K562 (cell line): ENCODE measurements around the gene PLPP1. TPM values are rescaled to one million over a fixed set of nuclear protein-coding genes. Genes with fewer than 3 reads are reported as not detected.

Source experiments
- ATAC-seq: fragments of 200-7000 bp; cut with Tn5 transposase; 3 replicates; pipeline ENCODE4 v1.9.1; 2020; ENCODE audit warnings: moderate library complexity
- BruUV-seq: library from RNA; stranded (reverse); fragments of 400-500 nt; replicated peaks from 2 replicates; lab custom pipeline; 2021; lab: Mats Ljungman, UMichigan
- CTCF ChIA-PET: fragments of 300-600 bp; formaldehyde crosslinking; extraction: SDS; loops from one replicate; lab custom pipeline; 2021; ENCODE audit warnings: low intra/inter-chr PET ratio; lab: Yijun Ruan, JAX
- POLR2A ChIA-PET: fragments of 300-600, 350-650 bp; sonication (Branson Sonifier 250); formaldehyde crosslinking; extraction: SDS; loops from one replicate; lab custom pipeline; 2021; ENCODE audit warnings: antibody characterized with exemption, inconsistent platforms; lab: Yijun Ruan, JAX
- DNase-seq, 4 experiments: peaks; one replicate each; pipeline versions ENCODE4 v3.0.0 to v3.0.0-alpha.2; 2011 to 2018; ENCODE audit warnings: low spot score in 3 of 4, mixed read lengths in 3 of 4; ENCODE audit errors: extremely low read depth in 1 of 4
- FAIRE-seq: peaks from 2 replicates; lab custom pipeline; 2011; peaks lifted over from hg19 to GRCh38; lab: Jason Lieb, UNC
- H2AFZ ChIP-seq: 2 replicates; pipeline ENCODE4 v1.6.0; 2011; ENCODE audit warnings: low read depth, low read length, control low read depth, inconsistent platforms
- H3K27ac ChIP-seq: fragments of 200-600 bp; 3 replicates; pipeline ENCODE4 v1.8.0; 2011; ENCODE audit warnings: low read depth, mild to moderate bottlenecking, control low read depth, inconsistent platforms, low read length, moderate library complexity, mixed read lengths; ENCODE audit errors: extremely low read depth
- H3K27me3 ChIP-seq, 2 experiments: fragments of 300-600 bp in 1 of 2; 2 replicates in 1 of 2; 3 replicates in 1 of 2; pipeline versions ENCODE4 v1.6.0 to v1.8.0; 2011; ENCODE audit warnings: inconsistent platforms in 2 of 2, low read length in 2 of 2, mild to moderate bottlenecking in 1 of 2, mixed read lengths in 1 of 2, moderate library complexity in 1 of 2; ENCODE audit not compliant: control insufficient read depth in 2 of 2, insufficient read depth in 2 of 2
- H3K36me3 ChIP-seq: fragments of 300-600 bp; 3 replicates; pipeline ENCODE4 v1.8.0; 2011; ENCODE audit warnings: mild to moderate bottlenecking, low read length, inconsistent platforms; ENCODE audit not compliant: control insufficient read depth, insufficient read depth
- H3K4me1 ChIP-seq, 2 experiments: fragments of 200-600 bp in 1 of 2; replicated peaks in 1 of 2; 2 replicates in 1 of 2; 3 replicates in 1 of 2; pipeline versions ENCODE4 v1.5.1 to v1.8.0; 2011; ENCODE audit warnings: inconsistent platforms in 2 of 2, low read length in 2 of 2, mild to moderate bottlenecking in 1 of 2, mixed read lengths in 1 of 2, moderate library complexity in 1 of 2; ENCODE audit not compliant: control insufficient read depth in 2 of 2, insufficient read depth in 2 of 2
- H3K4me2 ChIP-seq: 2 replicates; pipeline ENCODE4 v1.6.1; 2011; ENCODE audit warnings: low read length, control low read depth, inconsistent platforms, mixed read lengths; ENCODE audit not compliant: insufficient read depth
- H3K4me3 ChIP-seq: fragments of 200-600 bp; sonication (generic), shearing (Covaris generic); 2 replicates; pipeline ENCODE4 v1.5.1; 2016; ENCODE audit warnings: control low read depth, inconsistent platforms
- H3K79me2 ChIP-seq: fragments of 200-600 bp; 3 replicates; pipeline ENCODE4 v1.8.0; 2011; ENCODE audit warnings: low read length, inconsistent platforms; ENCODE audit not compliant: control insufficient read depth, insufficient read depth
- H3K9ac ChIP-seq, 2 experiments: 2 replicates each; pipeline versions ENCODE4 v1.6.0 to v1.6.1; 2011; ENCODE audit warnings: low read depth in 2 of 2, low read length in 2 of 2, control low read depth in 1 of 2, inconsistent platforms in 1 of 2, mild to moderate bottlenecking in 1 of 2, mixed read lengths in 1 of 2; ENCODE audit not compliant: insufficient read depth in 1 of 2
- H3K9me1 ChIP-seq: one replicate; pipeline ENCODE4 v1.6.0; 2011; ENCODE audit warnings: inconsistent platforms, mild to moderate bottlenecking, low read length, moderate library complexity; ENCODE audit not compliant: control insufficient read depth, insufficient read depth
- H3K9me3 ChIP-seq: replicated peaks from 2 replicates; pipeline ENCODE4 v1.5.1; 2011; ENCODE audit warnings: low read depth, low read length, inconsistent platforms; ENCODE audit not compliant: control insufficient read depth, insufficient read depth
- H4K20me1 ChIP-seq: replicated peaks from 2 replicates; pipeline ENCODE4 v1.6.1; 2011; ENCODE audit warnings: low read length, inconsistent platforms, mixed read lengths; ENCODE audit not compliant: control insufficient read depth, insufficient read depth
- CBX8 ChIP-seq: fragments of 200-600 bp; sonication (generic); IDR thresholded peaks from 2 replicates; pipeline ENCODE4 v1.6.1; 2012; ENCODE audit warnings: borderline replicate concordance, mixed run types, low read depth, mild to moderate bottlenecking, moderate library complexity, mixed read lengths, low read length, control low read depth, inconsistent platforms; ENCODE audit not compliant: poor library complexity, severe bottlenecking; ENCODE audit errors: extremely low read depth
- CHCHD3 ChIP-seq: fragments of 250-450 bp; sonication (Bioruptor Pico); IDR thresholded peaks from 2 replicates; pipeline ENCODE4 v2.1.2; 2022; ENCODE audit warnings: mild to moderate bottlenecking
- DMBX1 ChIP-seq: fragments of 250-450 bp; sonication (Bioruptor Pico); IDR thresholded peaks from 2 replicates; pipeline ENCODE4 v1.8.0; 2022; ENCODE audit warnings: inconsistent platforms, mild to moderate bottlenecking, moderate library complexity, borderline replicate concordance
- MYBL2 ChIP-seq, 2 experiments: fragments of 450-650 bp in 1 of 2; sonication (generic) in 1 of 2; formaldehyde crosslinking in 1 of 2; IDR thresholded peaks; 2 replicates each; pipeline versions ENCODE4 v1.6.1 to v1.8.1; 2017 to 2022; ENCODE audit warnings: borderline replicate concordance in 1 of 2, inconsistent platforms in 1 of 2, low read depth in 1 of 2, mild to moderate bottlenecking in 1 of 2, missing genetic modification reagents in 1 of 2, moderate library complexity in 1 of 2
- PTTG1 ChIP-seq: fragments of 450-650 bp; IDR thresholded peaks from 2 replicates; pipeline ENCODE4 v1.6.1; 2016; ENCODE audit warnings: low read depth, mild to moderate bottlenecking, missing genetic modification characterization, missing compliant biosample characterization
- TFAM ChIP-seq: fragments of 250-450 bp; sonication (Bioruptor Pico); conservative IDR thresholded peaks from 2 replicates; pipeline ENCODE4 v1.5.0; 2021; ENCODE audit warnings: mild to moderate bottlenecking, moderate library complexity
- ZNF695 ChIP-seq: fragments of 450-650 bp; formaldehyde crosslinking; IDR thresholded peaks from 2 replicates; pipeline ENCODE4 v1.4.0; 2020; ENCODE audit warnings: mild to moderate bottlenecking, moderate library complexity
- WGBS: fragments of 100-300 bp; shearing (Covaris generic); methylation state at CpG from one replicate; pipeline ENCODE4 v1.1.6; 2016; ENCODE audit warnings: low coverage, mixed read lengths; ENCODE audit not compliant: insufficient coverage; ENCODE audit errors: missing lambda C conversion rate; 5-methylcytosine and 5-hydroxymethylcytosine counted together
- in situ Hi-C: fragments of 300-500 bp; cut with MboI; formaldehyde crosslinking; loops from 4 replicates; pipeline ENCODE4 v1.15.0; 2018; ENCODE audit warnings: inconsistent platforms, mixed read lengths
- intact Hi-C: fragments of 100-400 bp; cut with micrococcal nuclease; formaldehyde crosslinking; loops from 2 replicates; pipeline ENCODE4 v1.14.2; 2022
- polyA plus RNA-seq, 8 experiments: library from polyadenylated mRNA; depleted of rRNA in 4 of 8; stranded (reverse) in 5 of 8; unstranded in 3 of 8; fragments of >200 nt; fragmentation: Nextera tagmentation in 2 of 8; fragmentation: Illumina TruSeq in 1 of 8; extraction: Ambion mirVana in 2 of 8; extraction: Trizol in 1 of 8; gene quantifications; 2 replicates each; pipeline versions ENCODE4 v1.2.1 to v1.2.3, GENCODE V29; 2011 to 2014; ENCODE audit warnings: inconsistent platforms in 1 of 8, missing spikeins in 1 of 8
- total RNA-seq, 7 experiments: library from RNA; depleted of rRNA in 6 of 7; stranded (reverse); fragments of >200 nt in 6 of 7; fragmentation: Illumina TruSeq in 2 of 7; extraction: Trizol in 2 of 7; gene quantifications; 2 replicates each; pipeline versions ENCODE4 v1.2.1 to v1.2.3, GENCODE V29; 2011 to 2021; ENCODE audit warnings: low replicate concordance in 1 of 7
- TF ChIP-seq, protein P1 (sequence below): sonication (generic); formaldehyde crosslinking; IDR thresholded peaks from 2 replicates; pipeline ENCODE4 v1.8.1; 2022; ENCODE audit warnings: missing genetic modification reagents
- TF ChIP-seq, protein P2 (sequence below): fragments of 250-450 bp; sonication (Bioruptor Pico); IDR thresholded peaks from 2 replicates; pipeline ENCODE4 v1.8.0; 2021; ENCODE audit warnings: moderate library complexity, mild to moderate bottlenecking, inconsistent platforms

PLPP1 gene
- total and polyA plus RNA-seq, 9 of the 15 experiments (the other 6 are each of a cell fraction or from before 2014, with no cell fraction given): 0.04 to 0.24 (median 0.04) TPM; not detected in 6

DNA sequence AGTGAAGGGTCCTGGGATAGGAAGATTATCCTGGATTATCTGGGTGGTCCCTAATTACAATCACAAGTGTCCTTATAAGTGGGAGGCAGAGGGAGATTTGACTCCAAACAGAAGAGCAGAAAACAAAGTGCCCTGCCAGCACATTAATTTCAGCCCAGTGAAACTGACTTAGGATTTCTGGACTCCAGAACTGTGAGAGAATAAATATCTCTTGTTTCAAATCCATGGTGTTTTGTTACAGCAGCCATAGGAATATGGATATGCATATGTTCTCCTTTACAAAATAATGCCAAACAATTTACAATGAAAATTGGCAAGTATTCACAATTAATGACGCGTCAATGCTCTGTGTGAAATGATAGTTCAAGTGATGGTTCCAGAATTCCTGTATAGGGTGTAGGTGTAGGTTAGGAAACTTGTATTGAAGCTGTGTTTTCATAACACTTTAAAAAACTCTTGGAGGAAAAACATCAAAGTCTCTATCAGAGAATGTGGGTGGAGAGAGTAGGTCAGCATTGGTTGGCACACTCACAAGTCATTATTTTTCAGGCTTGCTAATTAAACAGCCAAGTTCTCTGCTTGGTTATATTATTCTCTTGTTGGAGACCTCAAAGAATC, 19.9 kb upstream of the PLPP1 start:
- no peaks in the 10 kb centered on the region for H3K79me2 ChIP-seq
- FAIRE-seq: no peak

More for the DNA sequence above, 19.9 kb upstream of the PLPP1 start:
- Histone ChIP-seq H3K9ac (no peak overlapping the region), H3K9me3 (no peaks in the 10 kb centered on the region), H2AFZ (no peak overlapping the region), H3K27ac (no peak overlapping the region), H3K9me1 (no peaks in the 10 kb centered on the region), H3K27me3 (peaks cover 0 to 12% of the 10 kb centered on the region in 2 experiments; a peak in 4 of 5 replicates), H4K20me1 (no peaks in the 10 kb centered on the region), H3K4me3 (no peak overlapping the region), H3K36me3 (no peaks in the 10 kb centered on the region), H3K4me1 (peaks cover 0 to 3% of the 10 kb centered on the region in 2 experiments; a peak in 1 of 5 replicates), H3K4me2 (no peak overlapping the region)
- TF ChIP-seq ZNF695 (no peak), TFAM (CRISPR knock-in tag) (no peak), PTTG1 (tag) (no peak), MYBL2 (IDR thresholded peaks at IDR 0.05; ENCODE audit: low read depth) (no peak), MYBL2 (CRISPR knock-in tag; IDR thresholded peaks at IDR 0.05; ENCODE audit: borderline replicate concordance) (no peak), CBX8 (peak; percentile 41), DMBX1 (CRISPR knock-in tag) (no peak), CHCHD3 (CRISPR knock-in tag) (no peak)
- TF ChIP-seq, protein P1, sequence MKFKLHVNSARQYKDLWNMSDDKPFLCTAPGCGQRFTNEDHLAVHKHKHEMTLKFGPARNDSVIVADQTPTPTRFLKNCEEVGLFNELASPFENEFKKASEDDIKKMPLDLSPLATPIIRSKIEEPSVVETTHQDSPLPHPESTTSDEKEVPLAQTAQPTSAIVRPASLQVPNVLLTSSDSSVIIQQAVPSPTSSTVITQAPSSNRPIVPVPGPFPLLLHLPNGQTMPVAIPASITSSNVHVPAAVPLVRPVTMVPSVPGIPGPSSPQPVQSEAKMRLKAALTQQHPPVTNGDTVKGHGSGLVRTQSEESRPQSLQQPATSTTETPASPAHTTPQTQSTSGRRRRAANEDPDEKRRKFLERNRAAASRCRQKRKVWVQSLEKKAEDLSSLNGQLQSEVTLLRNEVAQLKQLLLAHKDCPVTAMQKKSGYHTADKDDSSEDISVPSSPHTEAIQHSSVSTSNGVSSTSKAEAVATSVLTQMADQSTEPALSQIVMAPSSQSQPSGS (CRISPR knock-in tag): no peak
- TF ChIP-seq, protein P2, sequence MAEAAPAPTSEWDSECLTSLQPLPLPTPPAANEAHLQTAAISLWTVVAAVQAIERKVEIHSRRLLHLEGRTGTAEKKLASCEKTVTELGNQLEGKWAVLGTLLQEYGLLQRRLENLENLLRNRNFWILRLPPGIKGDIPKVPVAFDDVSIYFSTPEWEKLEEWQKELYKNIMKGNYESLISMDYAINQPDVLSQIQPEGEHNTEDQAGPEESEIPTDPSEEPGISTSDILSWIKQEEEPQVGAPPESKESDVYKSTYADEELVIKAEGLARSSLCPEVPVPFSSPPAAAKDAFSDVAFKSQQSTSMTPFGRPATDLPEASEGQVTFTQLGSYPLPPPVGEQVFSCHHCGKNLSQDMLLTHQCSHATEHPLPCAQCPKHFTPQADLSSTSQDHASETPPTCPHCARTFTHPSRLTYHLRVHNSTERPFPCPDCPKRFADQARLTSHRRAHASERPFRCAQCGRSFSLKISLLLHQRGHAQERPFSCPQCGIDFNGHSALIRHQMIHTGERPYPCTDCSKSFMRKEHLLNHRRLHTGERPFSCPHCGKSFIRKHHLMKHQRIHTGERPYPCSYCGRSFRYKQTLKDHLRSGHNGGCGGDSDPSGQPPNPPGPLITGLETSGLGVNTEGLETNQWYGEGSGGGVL (CRISPR knock-in tag): no peak
- CTCF ChIA-PET: no interaction called here
- POLR2A ChIA-PET: no interaction called here
- DNase-seq (no peak), ATAC-seq (no peak)
- no TSS peak for BruUV-seq
- in situ Hi-C loops (no loop called here), intact Hi-C loops (no loop called here)
- WGBS: 0% methylated on average over 2 of the region's 2 CpGs
